MCF 10A (cell line): Measurements from ENCODE around the gene DOCK9. TPM values are rescaled to one million over a fixed set of nuclear protein-coding genes. Genes with fewer than 3 reads are reported as not detected.
A peak's percentile ranks its signal among the peaks of the same experiment; 100 is the strongest.

Experiments
- BruUV-seq: library from RNA; stranded (reverse); fragments of 400-500 nt; replicated peaks from 2 replicates; lab custom pipeline; 2021; lab: Mats Ljungman, UMichigan
- CTCF ChIA-PET: fragments of 300-600 bp; sonication (Branson Sonifier 250); formaldehyde crosslinking; extraction: SDS; loops from one replicate; lab custom pipeline; 2021; ENCODE audit warnings: antibody characterized with exemption, inconsistent platforms; lab: Yijun Ruan, JAX
- POLR2A ChIA-PET: fragments of 300-600, 350-650 bp; sonication (Branson Sonifier 250); formaldehyde crosslinking; extraction: SDS; loops from one replicate; lab custom pipeline; 2020; ENCODE audit warnings: antibody characterized with exemption, inconsistent platforms; lab: Yijun Ruan, JAX
- DNase-seq: peaks from one replicate; pipeline ENCODE4 v3.0.0-alpha.2; 2018; ENCODE audit not compliant: unreplicated experiment
- H3K27ac Mint-ChIP-seq: one replicate; pipeline ENCODE4 v1.8.0; 2022; ENCODE audit warnings: mild to moderate bottlenecking, low read depth, mixed read lengths; ENCODE audit not compliant: unreplicated experiment
- H3K27me3 Mint-ChIP-seq: one replicate; pipeline ENCODE4 v1.8.0; 2022; ENCODE audit warnings: mixed read lengths; ENCODE audit not compliant: insufficient read depth, unreplicated experiment
- H3K36me3 Mint-ChIP-seq: one replicate; pipeline ENCODE4 v1.8.0; 2022; ENCODE audit warnings: mild to moderate bottlenecking, moderate library complexity, mixed read lengths; ENCODE audit not compliant: insufficient read depth, unreplicated experiment
- H3K4me1 Mint-ChIP-seq: one replicate; pipeline ENCODE4 v1.8.0; 2022; ENCODE audit warnings: mixed read lengths; ENCODE audit not compliant: insufficient read depth, unreplicated experiment
- H3K4me3 Mint-ChIP-seq: one replicate; pipeline ENCODE4 v1.8.0; 2022; ENCODE audit warnings: mild to moderate bottlenecking, moderate library complexity, mixed read lengths; ENCODE audit not compliant: unreplicated experiment
- H3K9me3 Mint-ChIP-seq: one replicate; pipeline ENCODE4 v1.8.0; 2022; ENCODE audit warnings: mixed read lengths; ENCODE audit not compliant: unreplicated experiment
- CTCF ChIP-seq: fragments of 200-600 bp; IDR thresholded peaks from one replicate; pipeline ENCODE4 v1.8.0; 2022; ENCODE audit warnings: antibody characterized with exemption, mild to moderate bottlenecking; ENCODE audit not compliant: unreplicated experiment
- intact Hi-C: fragments of 100-400 bp; cut with micrococcal nuclease; formaldehyde crosslinking; loops from 2 replicates; pipeline ENCODE4 v1.14.1; 2022
- total RNA-seq: library from RNA; stranded (reverse); gene quantifications from 2 replicates; pipeline ENCODE4 v1.2.3, GENCODE V29; 2022

The DOCK9 gene
- total RNA-seq, 1 experiment from 2014 or later, result 77.0 TPM

- intact Hi-C loops, result loop anchor here (2.0 kb wide), 1 partner anchor 42 kb away; no protein-coding TSS in a partner anchor
- Mint-ChIP-seq H3K36me3 (no peaks in the 10 kb centered on the region), H3K27me3 (no peaks in the 10 kb centered on the region), H3K9me3 (no peaks in the 10 kb centered on the region), H3K4me3 (no peak overlapping the region), H3K4me1 (peaks cover 38% of the 10 kb centered on the region), H3K27ac (peak overlapping the region; percentile 78)
- POLR2A ChIA-PET, result interaction anchor here (0.6 to 1.3 kb wide), 3 partner anchors 9 to 40 kb away, joined by 3 to 4 read pairs (median 3); partner anchors contain the start of gene DOCK9
- TF ChIP-seq CTCF, result no peak
- no peak for DNase-seq
- CTCF ChIA-PET, result interaction anchor here (0.7 to 1.6 kb wide), 2 partner anchors 145 to 175 kb away, joined by 3 read pairs; no protein-coding TSS in a partner anchor
- no TSS peak for BruUV-seq
Measured at GRCh38 chr13:99018418-99019180, 40.7 kb upstream of the DOCK9 start.

GRCh38 chr13:99015606-99016490, 38.0 kb upstream of the DOCK9 start:
- H3K27ac Mint-ChIP-seq, result no peak overlapping the region
- H3K4me3 Mint-ChIP-seq, result no peak overlapping the region
- POLR2A ChIA-PET, result interaction anchor here (1.2 kb wide), 1 partner anchor 40 kb away, joined by 4 read pairs; no protein-coding TSS in a partner anchor
- no peaks in the 10 kb centered on the region for H3K27me3 Mint-ChIP-seq
- no TSS peak for BruUV-seq
- peaks cover 35% of the 10 kb centered on the region for H3K4me1 Mint-ChIP-seq
- TF ChIP-seq CTCF, result no peak
- CTCF ChIA-PET, result interaction anchor here (0.7 to 1.1 kb wide), 4 partner anchors 8 to 239 kb away, joined by 3 to 4 read pairs (median 4); no protein-coding TSS in a partner anchor
- DNase-seq, result no peak
- no peaks in the 10 kb centered on the region for H3K9me3 Mint-ChIP-seq
- H3K36me3 Mint-ChIP-seq, result no peaks in the 10 kb centered on the region
- intact Hi-C loops, result no loop called here

- Mint-ChIP-seq H3K27ac (no peak overlapping the region), H3K4me1 (peaks cover 41% of the 10 kb centered on the region), H3K27me3 (no peaks in the 10 kb centered on the region), H3K4me3 (no peak overlapping the region), H3K36me3 (no peaks in the 10 kb centered on the region), H3K9me3 (no peaks in the 10 kb centered on the region)
- CTCF ChIA-PET, result interaction anchor here (0.9 to 1.1 kb wide), 4 partner anchors 8 to 74 kb away, joined by 3 to 4 read pairs (median 4); no protein-coding TSS in a partner anchor
- intact Hi-C loops, result no loop called here
- TF ChIP-seq CTCF, result no peak
- no TSS peak for BruUV-seq
- DNase-seq, result no peak
- POLR2A ChIA-PET, result interaction anchor here (0.6 to 1.2 kb wide), 3 partner anchors 41 to 200 kb away, joined by 3 to 4 read pairs (median 3); no protein-coding TSS in a partner anchor
Measured at GRCh38 chr13:99014522-99014921, 36.7 kb upstream of the DOCK9 start.
